IPS DF 19.7 (cell line): ENCODE results near the gene GBP6.
"Not testable (repeated sequence)": the region's sequence is repeated elsewhere in the genome, so short reads cannot be mapped to it uniquely, and the experiment has no call there.

ENCODE experiments used
- DNase-seq: peaks from one replicate; pipeline ENCODE4 v3.0.0-alpha.2; 2013; ENCODE audit warnings: low read depth, low spot score

The GBP6 gene

GRCh38 chr1:89367221-89367620 lies 3.4 kb downstream of the GBP6 start:
- DNase-seq = no peak

DNA sequence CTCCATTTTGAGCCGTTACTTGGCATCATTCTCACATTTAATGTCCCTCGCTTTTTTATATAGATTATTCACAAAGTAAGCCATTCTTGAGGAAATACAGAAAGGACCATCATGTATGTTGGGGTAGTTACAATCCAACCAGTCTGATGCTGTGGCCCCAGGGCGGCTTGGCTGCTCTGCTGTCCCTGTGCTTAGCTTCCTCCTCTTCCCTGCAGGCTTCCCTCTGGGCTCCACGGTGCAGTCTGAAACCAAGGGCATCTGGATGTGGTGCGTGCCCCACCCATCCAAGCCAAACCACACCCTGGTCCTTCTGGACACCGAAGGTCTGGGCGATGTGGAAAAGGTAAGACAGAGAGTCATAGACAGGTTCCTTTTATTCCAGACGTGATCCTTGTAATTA lies 5.5 kb downstream of the GBP6 start:
- no peak for DNase-seq

GRCh38 chr1:89373810-89374209 lies 10.0 kb downstream of the GBP6 start:
- DNase-seq = not testable (repeated sequence)

- no peak for DNase-seq
Observed at GRCh38 chr1:89378001-89378400, 14.1 kb downstream of the GBP6 start.

GRCh38 chr1:89381618-89382017 lies 17.8 kb downstream of the GBP6 start:
- DNase-seq = no peak

GRCh38 chr1:89382479-89382878 lies 18.6 kb downstream of the GBP6 start:
- no peak for DNase-seq

DNA sequence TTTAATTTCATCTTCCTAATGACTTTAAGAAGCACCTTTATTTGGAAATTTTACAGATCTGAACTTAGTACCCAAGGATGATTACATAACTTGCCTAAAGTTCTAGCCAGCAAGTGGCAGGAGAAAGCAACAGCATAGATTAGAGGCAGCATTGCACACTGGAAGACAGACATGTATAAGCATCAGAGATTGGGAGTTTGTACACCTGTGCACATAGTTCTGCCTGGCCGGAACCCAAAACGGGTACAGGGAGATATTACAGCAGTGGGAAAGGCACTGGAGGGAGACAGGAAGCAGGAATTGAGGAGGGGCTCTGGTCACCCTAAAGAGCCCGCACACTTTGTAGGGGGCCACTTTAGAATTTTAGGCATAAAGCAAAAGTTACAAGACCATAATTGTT lies 19.3 kb downstream of the GBP6 start:
- DNase-seq = no peak

DNA sequence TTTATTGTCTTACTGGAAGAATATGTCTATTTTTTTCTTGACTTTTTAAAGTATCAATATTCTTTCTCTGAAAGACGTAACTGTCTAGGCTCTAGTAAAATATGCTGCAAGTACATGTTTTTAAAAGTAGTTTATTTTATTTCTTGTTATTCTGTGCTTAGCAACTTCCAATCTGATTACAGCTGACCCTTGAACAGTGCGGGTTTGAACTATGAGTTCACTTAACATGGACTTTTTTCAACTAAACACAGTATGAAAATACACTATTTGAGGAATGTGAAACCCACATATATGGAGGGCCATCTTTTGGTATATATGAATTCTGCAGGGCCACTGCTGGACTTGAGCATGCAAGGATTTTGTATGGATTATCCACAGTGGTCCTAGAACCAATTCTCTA lies 26.8 kb downstream of the GBP6 start:
- DNase-seq = no peak

DNA sequence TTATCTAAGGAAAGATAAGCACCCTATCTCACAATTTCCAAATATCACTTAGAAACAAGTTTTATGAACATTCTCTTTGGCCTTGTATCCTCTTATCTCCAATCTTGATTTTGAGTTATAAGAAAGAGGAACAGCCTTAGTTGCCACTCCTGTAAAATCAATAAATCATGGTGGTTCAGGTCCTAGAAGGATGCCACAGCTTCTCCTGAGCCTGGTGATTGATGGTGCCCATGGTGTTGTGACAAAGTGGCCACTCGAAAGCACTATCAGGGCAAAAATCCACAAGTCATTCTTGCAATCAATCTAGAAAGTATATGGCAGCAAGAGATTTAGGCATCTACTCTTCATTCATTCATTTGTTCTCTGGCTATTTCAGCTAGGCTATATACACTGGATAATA lies 27.8 kb downstream of the GBP6 start:
- DNase-seq = no peak

- no peak for DNase-seq
Observed at GRCh38 chr1:89394851-89395250, 31.0 kb downstream of the GBP6 start.

DNA sequence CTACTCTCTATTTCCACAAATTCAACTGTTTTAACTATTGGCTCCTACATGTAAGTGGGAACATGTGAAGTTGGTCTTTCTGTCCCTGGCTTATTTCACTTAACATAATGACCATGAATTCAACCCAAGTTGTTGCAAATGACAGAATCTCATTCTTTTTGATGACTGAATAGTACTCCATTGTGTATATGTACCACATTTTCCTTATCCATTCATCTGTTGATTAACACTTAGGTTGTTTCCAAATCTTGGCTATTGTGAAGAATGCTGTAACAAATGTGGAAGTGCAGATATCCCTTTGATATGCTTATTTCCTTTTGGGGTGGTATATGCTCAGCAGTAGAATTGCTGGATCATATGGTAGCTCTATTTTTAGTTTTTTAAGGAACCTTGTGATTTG lies 33.0 kb downstream of the GBP6 start:
- no peak for DNase-seq

DNA sequence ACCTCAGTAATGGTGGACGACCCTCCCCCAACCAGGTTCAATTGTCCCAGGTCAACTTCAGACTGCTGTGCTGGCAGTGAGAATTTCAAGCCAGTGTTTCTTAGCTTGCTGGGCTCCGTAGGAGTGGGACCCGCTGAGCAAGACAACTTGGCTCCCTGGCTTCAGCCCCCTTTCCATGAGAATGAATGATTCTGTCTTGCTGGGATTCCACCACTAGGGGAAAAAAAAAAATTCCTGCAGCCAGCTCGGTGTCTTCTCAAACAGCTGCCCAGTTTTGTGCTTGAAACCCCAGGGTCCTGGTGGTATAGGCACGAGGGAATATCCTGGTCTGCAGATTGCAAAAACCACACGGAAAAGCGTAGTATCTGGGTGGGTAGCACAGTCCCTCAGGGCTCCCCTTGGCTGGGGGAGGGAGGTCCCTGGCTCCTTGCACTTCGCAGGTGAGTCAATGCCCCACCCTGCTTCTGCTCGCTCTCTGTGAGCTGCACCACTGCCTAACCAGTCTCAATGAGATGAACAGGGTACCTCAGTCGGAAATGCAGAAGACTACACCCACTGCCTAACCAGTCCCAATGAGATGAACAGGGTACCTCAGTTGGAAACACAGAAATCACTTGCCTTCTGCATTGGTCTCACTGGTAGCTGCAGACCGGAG lies 41.5 kb downstream of the GBP6 start:
- DNase-seq = no peak

DNA sequence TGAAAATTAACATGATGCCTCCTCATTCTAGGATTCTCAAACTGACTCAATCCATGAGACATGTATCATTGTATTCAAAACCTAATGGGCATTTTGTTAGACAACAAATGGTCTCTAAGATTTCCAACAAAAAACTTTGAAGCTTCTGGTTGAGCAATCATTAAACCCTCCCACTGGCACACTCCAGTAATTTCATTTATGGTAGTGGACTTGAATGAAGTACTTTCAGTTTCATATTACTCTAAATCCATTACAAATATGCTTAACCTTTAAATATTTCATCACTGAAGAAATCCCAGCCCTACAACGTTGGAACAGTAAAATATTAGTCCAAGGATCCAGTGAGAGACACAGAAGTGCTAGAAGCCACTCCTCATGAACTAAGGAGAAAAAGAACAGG lies 43.5 kb downstream of the GBP6 start:
- no peak for DNase-seq

DNA sequence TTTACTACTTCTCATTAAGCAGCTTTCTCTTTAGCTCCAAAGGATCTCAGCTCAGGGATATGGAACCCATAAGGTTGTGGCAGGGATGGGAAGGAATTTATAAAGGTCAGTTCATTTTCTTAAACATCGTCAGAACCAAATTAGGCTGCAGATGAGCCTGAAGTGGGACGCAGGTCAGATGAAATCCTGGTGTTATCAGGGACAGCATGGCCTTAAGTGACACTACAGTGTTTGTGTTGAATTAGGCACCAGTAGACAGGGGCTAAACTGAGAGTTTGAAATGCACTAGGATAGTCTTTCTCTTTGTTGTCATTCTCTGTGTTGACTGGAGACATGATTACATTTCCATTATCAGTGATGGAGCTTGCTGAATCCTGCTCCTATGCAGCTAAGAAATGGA lies 43.9 kb downstream of the GBP6 start:
- not testable (repeated sequence) for DNase-seq

DNA sequence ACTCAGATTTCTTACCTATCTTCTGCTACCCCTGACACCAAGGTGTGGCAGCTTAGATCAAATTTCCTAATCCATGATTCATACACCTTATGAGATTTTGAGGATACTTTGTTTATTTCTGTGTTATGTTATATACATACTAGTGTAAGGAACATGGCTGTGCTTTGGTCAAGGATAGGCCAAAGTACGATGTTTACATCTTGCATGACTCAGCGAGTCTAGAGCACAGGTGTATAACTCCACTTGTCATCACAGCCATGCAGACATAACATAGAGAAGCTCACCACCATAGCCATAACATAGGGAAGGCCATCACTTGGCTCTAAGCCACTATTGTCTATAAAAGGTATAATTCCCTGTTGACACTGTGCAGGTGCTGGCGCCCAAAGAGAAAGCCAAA lies 61.2 kb downstream of the GBP6 start:
- DNase-seq = no peak

GRCh38 chr1:89429062-89429461 lies 65.2 kb downstream of the GBP6 start:
- no peak for DNase-seq

DNA sequence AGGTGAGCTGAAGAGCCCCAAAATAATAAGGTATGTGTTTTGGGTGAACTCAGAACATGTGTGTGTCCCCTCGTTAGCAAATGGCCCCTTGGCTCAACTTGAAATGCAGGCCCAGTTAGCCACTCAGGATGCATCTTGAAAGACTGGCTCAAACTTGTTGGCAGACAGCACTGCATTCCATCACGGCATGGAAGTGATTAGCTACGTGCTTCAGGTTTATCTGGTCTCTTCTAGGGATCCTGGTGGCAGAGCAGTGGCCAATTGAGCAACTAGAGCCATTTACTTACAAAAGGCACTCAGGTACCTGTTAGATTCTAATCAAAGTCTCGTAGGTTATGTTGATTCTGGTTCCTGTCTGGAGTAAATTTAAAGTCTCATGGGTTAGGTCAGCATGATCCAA lies 65.8 kb downstream of the GBP6 start:
- DNase-seq = not testable (repeated sequence)

DNA sequence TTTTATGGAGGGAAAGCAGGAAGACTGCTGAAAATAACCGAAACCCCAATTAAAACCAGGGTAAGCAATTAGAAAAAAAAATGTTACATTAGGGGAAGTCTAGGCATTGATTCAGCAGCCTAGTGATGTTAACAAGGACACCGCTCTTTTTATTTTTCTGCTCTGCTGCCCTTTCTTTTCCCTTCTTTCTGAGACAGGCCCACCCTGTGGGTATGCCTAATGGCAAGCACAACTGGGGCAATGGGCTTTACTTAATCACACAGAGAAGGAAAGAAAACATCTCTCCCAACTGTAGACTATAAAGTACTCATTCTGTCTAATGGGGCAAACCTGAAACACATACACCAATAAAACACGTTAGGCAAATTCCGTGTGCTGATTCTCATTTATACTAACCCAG lies 69.6 kb downstream of the GBP6 start:
- DNase-seq = no peak

- DNase-seq = not testable (repeated sequence)
Observed at GRCh38 chr1:89434058-89434780, 70.4 kb downstream of the GBP6 start.
